GM10266 (cell line): ENCODE results near the gene CEP20.

Source experiments
- DNase-seq: peaks from one replicate; pipeline ENCODE4 v3.0.0; 2012; ENCODE audit errors: extremely low spot score
- TF ChIP-seq, protein P1 (sequence below): IDR thresholded peaks from 2 replicates; pipeline ENCODE4 v1.5.1; 2012; ENCODE audit warnings: mild to moderate bottlenecking, low read depth; ENCODE audit not compliant: control insufficient read depth, insufficient read depth; ENCODE audit errors: missing control alignments

Gene CEP20

DNA sequence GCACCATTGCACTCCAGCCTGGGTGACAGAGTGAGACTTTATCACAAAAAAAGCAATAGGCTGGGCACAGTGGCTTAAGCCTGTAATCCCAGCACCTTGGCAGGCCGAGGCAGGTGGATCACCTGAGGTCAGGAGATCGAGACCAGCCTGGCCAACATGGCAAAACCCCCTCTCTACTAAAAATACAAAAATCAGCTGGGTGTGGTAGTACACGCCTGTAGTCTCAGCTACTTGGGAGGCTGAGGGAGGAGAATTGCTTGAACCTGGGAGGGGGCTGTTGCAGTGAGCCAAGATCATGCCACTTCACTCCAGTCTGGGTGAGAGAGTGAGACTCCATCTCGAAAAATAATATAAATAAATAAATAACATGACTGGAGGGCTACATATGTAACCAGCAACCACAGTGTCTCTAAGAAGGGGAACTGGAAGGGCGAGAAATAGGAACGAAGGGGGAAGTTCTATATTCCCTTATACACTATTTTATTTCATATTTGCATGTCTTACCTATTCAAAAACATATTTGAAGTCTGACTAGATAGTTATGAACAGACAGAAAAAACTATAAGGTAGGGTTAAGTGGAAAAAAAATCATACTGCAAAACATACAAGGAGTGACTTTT, 57.5 kb downstream of the CEP20 start:
- TF ChIP-seq, protein P1, sequence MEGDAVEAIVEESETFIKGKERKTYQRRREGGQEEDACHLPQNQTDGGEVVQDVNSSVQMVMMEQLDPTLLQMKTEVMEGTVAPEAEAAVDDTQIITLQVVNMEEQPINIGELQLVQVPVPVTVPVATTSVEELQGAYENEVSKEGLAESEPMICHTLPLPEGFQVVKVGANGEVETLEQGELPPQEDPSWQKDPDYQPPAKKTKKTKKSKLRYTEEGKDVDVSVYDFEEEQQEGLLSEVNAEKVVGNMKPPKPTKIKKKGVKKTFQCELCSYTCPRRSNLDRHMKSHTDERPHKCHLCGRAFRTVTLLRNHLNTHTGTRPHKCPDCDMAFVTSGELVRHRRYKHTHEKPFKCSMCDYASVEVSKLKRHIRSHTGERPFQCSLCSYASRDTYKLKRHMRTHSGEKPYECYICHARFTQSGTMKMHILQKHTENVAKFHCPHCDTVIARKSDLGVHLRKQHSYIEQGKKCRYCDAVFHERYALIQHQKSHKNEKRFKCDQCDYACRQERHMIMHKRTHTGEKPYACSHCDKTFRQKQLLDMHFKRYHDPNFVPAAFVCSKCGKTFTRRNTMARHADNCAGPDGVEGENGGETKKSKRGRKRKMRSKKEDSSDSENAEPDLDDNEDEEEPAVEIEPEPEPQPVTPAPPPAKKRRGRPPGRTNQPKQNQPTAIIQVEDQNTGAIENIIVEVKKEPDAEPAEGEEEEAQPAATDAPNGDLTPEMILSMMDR = no peak
- DNase-seq = no peak

DNA sequence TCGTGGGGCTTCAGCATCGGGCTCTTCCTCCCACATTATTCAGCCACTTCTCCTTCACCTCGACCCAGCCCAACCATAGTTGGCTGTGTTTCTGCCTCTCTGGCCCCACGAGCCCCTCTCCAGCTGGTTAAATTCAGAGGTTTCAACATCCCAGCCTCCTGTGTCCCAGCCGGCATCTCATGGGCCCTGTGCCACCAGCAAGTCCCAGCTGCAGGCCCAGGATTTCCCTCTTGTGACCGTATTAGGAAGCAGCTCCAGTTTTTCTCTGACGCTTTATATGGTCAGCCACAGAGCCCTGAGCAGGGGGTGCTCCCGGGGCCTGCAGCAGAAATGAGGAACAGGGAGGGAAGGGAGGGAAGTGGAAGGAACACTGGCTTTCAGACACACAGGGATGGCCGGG, 58.9 kb downstream of the CEP20 start:
- no peak for DNase-seq
- TF ChIP-seq, protein P1 = no peak

DNA sequence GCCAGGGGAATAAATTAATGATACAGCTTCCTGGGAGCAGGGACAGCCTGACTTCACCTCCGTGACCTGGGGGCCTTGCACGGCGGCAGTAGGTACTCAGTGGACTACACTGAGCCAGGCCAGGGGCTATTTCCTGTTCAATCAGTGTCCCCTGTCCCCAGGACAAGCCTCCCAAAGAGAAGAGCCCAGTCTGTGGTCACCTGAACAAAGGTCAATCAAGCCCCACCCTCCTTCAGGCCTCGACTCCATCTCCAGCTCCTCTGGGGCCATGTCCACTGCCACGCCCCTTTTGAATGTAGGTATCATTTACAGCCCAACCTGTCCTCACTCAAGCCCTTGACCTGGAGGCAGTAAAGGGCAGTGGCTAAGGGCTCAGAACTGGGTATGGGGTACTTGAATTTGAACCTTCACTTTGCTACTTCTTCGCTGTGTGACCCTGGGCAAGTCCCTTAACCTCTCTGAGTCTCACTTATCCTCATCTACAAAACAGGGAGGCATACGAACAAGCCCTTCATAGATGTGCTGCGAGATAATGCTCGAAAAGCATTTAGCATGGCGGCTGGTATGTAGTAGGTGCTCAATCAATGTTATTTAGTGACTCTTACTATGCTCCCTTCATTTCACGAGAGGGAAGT, 60.6 kb downstream of the CEP20 start:
- TF ChIP-seq, protein P1 = no peak
- DNase-seq = no peak

DNA sequence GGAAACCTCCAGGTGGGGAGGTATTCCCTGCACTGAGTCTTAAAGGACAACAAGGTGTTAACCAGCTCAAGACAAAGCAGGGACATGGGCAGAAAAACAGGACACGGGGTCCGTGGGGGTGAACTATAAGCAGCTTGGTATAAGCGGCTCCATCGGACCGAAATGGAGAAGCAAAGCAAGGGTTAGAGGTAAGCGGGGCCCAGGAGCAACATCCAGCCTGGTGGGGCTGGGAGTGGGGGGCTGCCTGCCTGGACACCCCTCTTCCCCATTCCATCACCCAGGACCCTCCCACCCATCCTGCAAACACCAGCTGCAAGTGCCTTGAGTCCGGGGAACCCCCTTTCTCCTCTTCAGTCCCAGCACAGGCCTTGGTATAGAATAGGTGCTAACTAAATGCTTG, 61.1 kb downstream of the CEP20 start:
- DNase-seq = no peak
- TF ChIP-seq, protein P1 = no peak

DNA sequence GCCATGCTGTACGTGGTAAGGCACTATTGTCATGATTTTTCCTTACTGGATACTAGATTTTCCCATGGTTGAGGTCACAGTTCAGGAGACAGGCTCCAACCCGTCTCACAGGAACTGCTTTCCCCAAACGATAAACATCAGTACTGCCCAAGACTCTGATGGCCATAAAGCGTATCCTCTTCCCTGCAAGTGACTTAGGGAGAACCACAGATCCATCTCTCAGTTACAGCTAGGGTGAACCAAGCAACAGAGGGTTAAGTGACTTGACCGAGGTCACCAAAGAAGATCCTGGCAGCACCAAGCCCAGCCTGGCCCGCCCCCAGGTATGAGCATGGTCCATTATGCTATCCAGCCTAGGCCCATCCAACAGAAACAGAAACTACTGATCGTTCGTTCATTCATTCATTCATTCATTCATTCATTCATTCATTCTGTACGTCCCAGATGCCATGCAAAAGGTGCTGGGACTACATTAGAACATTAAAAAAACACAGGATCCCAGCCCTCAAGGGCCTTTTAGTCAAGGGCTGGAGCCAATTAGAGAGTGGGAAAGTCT, 62.6 kb downstream of the CEP20 start:
- DNase-seq = no peak

DNA sequence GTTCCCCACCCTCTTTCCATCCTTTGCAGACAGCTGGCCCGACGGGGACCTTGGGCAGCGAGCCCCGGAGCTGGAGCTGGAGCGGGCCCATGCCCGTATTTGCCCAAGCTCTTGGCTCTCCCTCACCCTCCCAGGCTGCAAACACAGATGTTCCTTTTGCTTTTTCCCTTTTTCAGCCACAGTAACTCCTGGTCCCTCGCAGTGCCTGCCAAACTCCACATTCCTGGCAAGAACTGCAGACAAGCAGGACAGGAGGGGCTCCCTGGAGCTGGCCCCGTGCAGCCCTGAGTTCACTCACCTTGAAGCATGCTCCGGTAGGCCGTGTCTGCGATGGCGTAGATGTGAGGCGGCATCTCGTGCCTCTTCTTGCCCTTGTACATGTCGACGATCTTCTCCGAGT, 65.4 kb downstream of the CEP20 start:
- TF ChIP-seq, protein P1 = no peak
- DNase-seq = no peak

More for the DNA sequence above, 62.6 kb downstream of the CEP20 start:
- TF ChIP-seq, protein P1 = no peak

DNA sequence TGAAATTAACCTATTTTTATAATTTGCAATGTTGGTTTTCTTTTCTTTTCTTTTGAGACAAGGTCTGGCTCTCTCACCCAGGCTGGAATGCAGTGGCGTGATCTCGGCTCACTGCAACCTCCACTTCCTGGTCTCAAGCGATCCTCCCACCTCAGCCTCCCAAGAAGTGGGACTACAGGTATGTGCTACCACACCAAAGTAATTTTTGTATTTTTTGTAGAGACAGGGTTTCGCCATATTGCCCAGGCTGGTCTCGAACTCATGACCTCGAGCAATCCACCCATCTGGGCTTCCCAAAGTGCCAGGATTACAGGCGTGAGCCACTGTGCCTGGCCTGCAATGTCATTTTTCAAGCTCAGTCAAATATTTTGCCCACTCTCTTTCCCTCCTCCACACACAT, 67.6 kb downstream of the CEP20 start:
- no peak for DNase-seq
- TF ChIP-seq, protein P1 = no peak
